HG03354 (cell line): ENCODE data around the gene TMEM163.

ENCODE experiments used
- ATAC-seq: cut with Tn5 transposase; IDR thresholded peaks from one replicate; pipeline ENCODE4 v1.9.1; 2021; ENCODE audit warnings: mild to moderate bottlenecking; ENCODE audit not compliant: unreplicated experiment, poor library complexity, severe bottlenecking

The TMEM163 gene

GRCh38 chr2:134407154-134407890, 311.5 kb downstream of the TMEM163 start:
- ATAC-seq = no peak

GRCh38 chr2:134406736-134407135, 312.1 kb downstream of the TMEM163 start:
- ATAC-seq = no peak

GRCh38 chr2:134406311-134406710, 312.5 kb downstream of the TMEM163 start:
- no peak for ATAC-seq
